Type B pancreatic cell (in vitro differentiated cells): ENCODE results near the gene CRKL. TPM values are rescaled to one million over a fixed set of nuclear protein-coding genes. Genes with fewer than 3 reads are reported as not detected.
A peak's percentile ranks its signal among the peaks of the same experiment; 100 is the strongest.
"Not testable (repeated sequence)": the region's sequence is repeated elsewhere in the genome, so short reads cannot be mapped to it uniquely, and the experiment has no call there.

ENCODE experiments used
- DNase-seq: peaks from one replicate; pipeline ENCODE4 v3.0.0; 2021; ENCODE audit warnings: mixed read lengths; ENCODE audit not compliant: unreplicated experiment; ENCODE audit errors: extremely low spot score
- H3K27ac Mint-ChIP-seq: 2 replicates; pipeline ENCODE4 v1.8.0; 2021; ENCODE audit warnings: mild to moderate bottlenecking, mixed read lengths
- H3K27me3 Mint-ChIP-seq: 2 replicates; pipeline ENCODE4 v1.8.0; 2021; ENCODE audit warnings: mixed read lengths
- H3K36me3 Mint-ChIP-seq: 2 replicates; pipeline ENCODE4 v1.8.0; 2021; ENCODE audit warnings: mixed read lengths
- H3K4me1 Mint-ChIP-seq: one replicate; pipeline ENCODE4 v1.8.0; 2021; ENCODE audit warnings: mixed read lengths; ENCODE audit not compliant: unreplicated experiment
- H3K4me3 Mint-ChIP-seq: 2 replicates; pipeline ENCODE4 v1.8.0; 2021; ENCODE audit warnings: mild to moderate bottlenecking, mixed read lengths
- H3K9me3 Mint-ChIP-seq: 2 replicates; pipeline ENCODE4 v1.8.0; 2021; ENCODE audit warnings: mixed read lengths
- total RNA-seq: library from RNA; stranded (reverse); gene quantifications from 2 replicates; pipeline ENCODE4 v1.2.1, GENCODE V29; 2021; ENCODE audit warnings: low replicate concordance
- TF ChIP-seq, protein P1 (sequence below): fragments of 200-600 bp; sonication (generic); conservative IDR thresholded peaks from 2 replicates; pipeline ENCODE4 v1.5.0; 2021; ENCODE audit warnings: antibody characterized with exemption, mild to moderate bottlenecking

Gene CRKL
- total RNA-seq, 1 donor from 2014 or later, result 78.1 TPM

GRCh38 chr22:20937031-20937793 lies 20.0 kb downstream of the CRKL start:
- Mint-ChIP-seq H3K27ac (peak overlapping the region; percentile 42), H3K4me1 (peaks cover 33% of the 10 kb centered on the region), H3K4me3 (peak overlapping the region; percentile 15), H3K36me3 (peaks cover 28% of the 10 kb centered on the region), H3K27me3 (no peaks in the 10 kb centered on the region), H3K9me3 (no peaks in the 10 kb centered on the region)
- TF ChIP-seq, protein P1, sequence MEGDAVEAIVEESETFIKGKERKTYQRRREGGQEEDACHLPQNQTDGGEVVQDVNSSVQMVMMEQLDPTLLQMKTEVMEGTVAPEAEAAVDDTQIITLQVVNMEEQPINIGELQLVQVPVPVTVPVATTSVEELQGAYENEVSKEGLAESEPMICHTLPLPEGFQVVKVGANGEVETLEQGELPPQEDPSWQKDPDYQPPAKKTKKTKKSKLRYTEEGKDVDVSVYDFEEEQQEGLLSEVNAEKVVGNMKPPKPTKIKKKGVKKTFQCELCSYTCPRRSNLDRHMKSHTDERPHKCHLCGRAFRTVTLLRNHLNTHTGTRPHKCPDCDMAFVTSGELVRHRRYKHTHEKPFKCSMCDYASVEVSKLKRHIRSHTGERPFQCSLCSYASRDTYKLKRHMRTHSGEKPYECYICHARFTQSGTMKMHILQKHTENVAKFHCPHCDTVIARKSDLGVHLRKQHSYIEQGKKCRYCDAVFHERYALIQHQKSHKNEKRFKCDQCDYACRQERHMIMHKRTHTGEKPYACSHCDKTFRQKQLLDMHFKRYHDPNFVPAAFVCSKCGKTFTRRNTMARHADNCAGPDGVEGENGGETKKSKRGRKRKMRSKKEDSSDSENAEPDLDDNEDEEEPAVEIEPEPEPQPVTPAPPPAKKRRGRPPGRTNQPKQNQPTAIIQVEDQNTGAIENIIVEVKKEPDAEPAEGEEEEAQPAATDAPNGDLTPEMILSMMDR, result no peak
- no peak for DNase-seq

GRCh38 chr22:20937794-20938671 lies 20.8 kb downstream of the CRKL start:
- H3K4me3 Mint-ChIP-seq, result no peak overlapping the region
- peaks cover 29% of the 10 kb centered on the region for H3K36me3 Mint-ChIP-seq
- no peak overlapping the region for H3K27ac Mint-ChIP-seq
- no peaks in the 10 kb centered on the region for H3K9me3 Mint-ChIP-seq
- TF ChIP-seq, protein P1, result no peak
- H3K4me1 Mint-ChIP-seq, result peaks cover 30% of the 10 kb centered on the region
- no peaks in the 10 kb centered on the region for H3K27me3 Mint-ChIP-seq
- DNase-seq, result no peak

DNA sequence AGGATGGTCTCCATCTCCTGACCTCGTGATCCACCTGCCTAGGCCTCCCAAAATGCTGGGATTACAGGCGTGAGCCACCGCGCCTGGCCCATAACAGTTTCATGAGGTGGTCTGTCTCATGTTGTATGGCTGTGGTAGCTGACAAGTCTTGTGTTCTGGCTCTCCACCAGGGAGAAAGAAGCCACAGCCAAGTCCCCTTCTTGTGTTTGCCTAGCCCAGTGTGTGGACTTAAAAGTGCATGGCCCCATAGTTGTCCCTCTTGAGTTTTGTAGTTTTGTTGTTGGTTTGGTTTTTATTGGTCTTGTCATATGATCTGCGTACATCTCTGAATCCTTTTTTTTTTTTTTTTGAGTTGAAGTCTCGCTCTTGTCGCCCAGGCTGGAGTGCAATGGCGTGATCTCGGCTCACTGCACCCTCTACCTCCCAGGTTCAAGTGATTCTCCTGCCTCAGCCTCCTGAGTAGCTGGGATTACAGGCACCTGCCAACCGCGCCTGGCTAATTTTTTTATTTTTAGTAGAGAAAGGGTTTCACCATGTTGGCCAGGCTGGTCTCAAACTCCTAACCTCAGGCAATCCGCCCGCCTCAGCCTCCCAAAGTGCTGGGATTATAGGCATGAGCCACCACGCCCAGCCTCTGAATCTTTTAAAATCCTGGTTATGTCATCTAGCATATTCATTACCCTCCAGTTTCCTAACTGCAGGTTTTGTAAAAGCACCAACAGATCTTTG lies 22.4 kb downstream of the CRKL start:
- not testable (repeated sequence) for H3K27ac Mint-ChIP-seq, DNase-seq, H3K9me3 Mint-ChIP-seq, H3K27me3 Mint-ChIP-seq, H3K4me3 Mint-ChIP-seq
- Mint-ChIP-seq H3K36me3 (peaks cover 24% of the 10 kb centered on the region), H3K4me1 (peaks cover 30% of the 10 kb centered on the region)

DNA sequence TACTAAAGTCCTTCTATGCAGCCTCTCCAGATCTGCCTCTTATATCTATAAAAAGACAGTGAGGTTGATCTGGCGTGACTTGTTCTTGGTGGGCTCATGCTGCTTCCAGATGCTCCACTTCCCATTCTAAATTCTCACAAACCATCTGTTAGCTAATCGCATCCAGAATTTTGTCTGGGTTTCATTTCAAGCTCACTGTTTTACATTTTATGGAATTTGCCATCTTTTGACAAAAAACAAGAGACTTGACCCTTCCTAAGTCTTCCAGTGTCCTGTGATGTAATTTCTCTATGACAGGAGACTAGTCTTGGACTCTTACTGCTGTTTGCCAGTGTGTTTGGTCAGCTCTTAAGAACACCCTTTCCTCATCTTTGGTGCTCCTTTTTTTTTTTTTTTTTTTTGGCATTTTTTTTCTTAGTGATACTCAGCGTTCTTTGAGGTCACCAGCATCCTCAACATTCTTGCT lies 23.0 kb downstream of the CRKL start:
- H3K4me1 Mint-ChIP-seq, result peaks cover 32% of the 10 kb centered on the region
- no peaks in the 10 kb centered on the region for H3K27me3 Mint-ChIP-seq
- no peak overlapping the region for H3K27ac Mint-ChIP-seq
- TF ChIP-seq, protein P1, result no peak
- H3K36me3 Mint-ChIP-seq, result peaks cover 25% of the 10 kb centered on the region
- H3K9me3 Mint-ChIP-seq, result no peaks in the 10 kb centered on the region
- no peak for DNase-seq
- H3K4me3 Mint-ChIP-seq, result no peak overlapping the region

GRCh38 chr22:20940904-20941385 lies 23.7 kb downstream of the CRKL start:
- Mint-ChIP-seq H3K4me1 (peaks cover 38% of the 10 kb centered on the region), H3K27me3 (no peaks in the 10 kb centered on the region), H3K27ac (peak overlapping the region; percentile 39), H3K36me3 (peaks cover 28% of the 10 kb centered on the region), H3K9me3 (no peaks in the 10 kb centered on the region), H3K4me3 (no peak overlapping the region)
- DNase-seq, result no peak
- TF ChIP-seq, protein P1, result no peak

- H3K36me3 Mint-ChIP-seq, result peaks cover 28% of the 10 kb centered on the region
- H3K4me1 Mint-ChIP-seq, result peaks cover 42% of the 10 kb centered on the region
- H3K27me3 Mint-ChIP-seq, H3K9me3 Mint-ChIP-seq, H3K4me3 Mint-ChIP-seq, DNase-seq, H3K27ac Mint-ChIP-seq: not testable (repeated sequence)
Observed at GRCh38 chr22:20942203-20942902, 25.1 kb downstream of the CRKL start.
